ENCODE measurements around the gene TOP1.

- TF ChIP-seq CTCF (IDR thresholded peaks at IDR 0.05) (no peak), POLR2A (IDR thresholded peaks at IDR 0.05) (no peak)
Measured at GRCh38 chr20:41134362-41135186, 106.0 kb downstream of the TOP1 start.
